GM18508 (cell line): ENCODE measurements around the gene RAMP2.

Source experiments
- ATAC-seq: cut with Tn5 transposase; IDR thresholded peaks from one replicate; pipeline ENCODE4 v1.9.1; 2021; ENCODE audit warnings: moderate number of reproducible peaks; ENCODE audit not compliant: insufficient read depth, unreplicated experiment

Gene RAMP2

DNA sequence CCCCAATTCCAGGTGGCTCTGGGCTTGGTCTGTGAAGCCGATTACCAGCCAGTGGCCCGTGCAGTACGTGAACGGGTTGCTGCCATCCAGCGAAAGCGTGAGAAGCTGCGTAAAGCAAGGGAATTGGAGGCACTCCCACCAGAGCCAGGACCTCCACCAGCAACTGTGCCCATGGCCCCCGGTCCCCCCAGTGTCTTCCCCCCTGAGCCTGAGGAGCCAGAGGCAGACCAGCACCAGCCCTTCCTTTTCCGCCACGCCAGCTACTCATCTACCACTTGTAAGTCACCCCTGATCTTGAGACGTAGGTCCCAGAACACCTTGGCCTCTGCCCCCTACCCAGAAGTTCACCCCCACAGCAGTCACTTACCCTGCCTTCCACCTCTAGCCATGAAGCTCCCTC, 26.2 kb downstream of the RAMP2 start:
- ATAC-seq = no peak

DNA sequence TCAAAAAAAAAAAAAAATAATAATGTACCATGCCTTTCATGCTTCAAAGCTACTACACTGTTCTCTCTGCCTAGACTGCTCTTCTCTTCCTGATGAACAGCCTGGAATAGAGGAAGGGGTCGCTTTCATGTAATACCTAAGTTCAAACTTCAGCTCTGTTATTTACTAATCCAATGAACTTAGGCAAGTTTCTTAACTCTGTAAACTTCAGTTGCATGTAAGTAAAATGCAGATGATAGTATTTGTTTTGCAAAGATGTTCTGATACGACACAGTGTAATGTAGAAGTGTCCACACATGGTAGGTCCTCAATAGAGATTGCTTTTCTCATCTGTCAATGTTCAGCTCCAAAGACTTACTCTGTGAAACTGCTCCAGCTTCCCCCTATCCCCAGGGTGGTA, 30.9 kb downstream of the RAMP2 start:
- ATAC-seq = no peak

DNA sequence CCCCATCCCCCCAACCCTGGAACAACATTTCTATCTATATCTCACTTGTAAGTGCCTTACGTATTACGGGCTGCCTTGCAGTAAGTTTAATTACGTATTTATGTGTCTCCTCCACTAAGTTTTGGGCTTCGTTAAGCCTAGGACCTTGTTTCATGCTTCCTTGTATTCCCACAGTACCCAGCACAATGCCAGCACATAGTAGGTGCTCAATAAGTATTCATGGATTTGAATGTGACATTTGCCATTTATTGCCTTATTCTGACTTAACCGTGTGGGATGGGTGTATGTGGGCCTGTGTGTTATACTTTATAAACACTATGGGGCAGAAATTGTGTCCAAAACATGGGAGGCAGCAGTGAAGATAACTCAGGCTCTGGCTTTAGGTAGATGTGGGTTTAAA, 31.5 kb downstream of the RAMP2 start:
- no peak for ATAC-seq

DNA sequence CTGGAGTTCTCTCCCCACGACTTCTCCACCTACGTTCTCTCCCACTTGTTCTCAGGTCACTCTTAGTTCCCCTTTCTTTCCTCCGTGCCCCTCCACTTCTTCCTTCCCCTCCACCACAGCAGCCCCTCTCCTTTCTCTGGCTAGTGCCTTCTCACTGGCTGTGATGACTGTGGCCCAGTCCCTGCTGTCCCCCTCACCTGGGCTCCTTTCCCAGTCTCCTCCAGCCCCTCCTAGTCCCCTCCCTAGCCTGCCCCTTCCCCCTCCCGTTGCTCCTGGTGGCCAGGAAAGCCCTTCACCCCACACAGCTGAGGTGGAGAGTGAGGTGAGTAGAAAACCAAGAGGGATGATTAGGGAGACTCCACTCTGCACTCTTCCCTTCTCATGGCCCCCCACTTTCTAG, 34.0 kb downstream of the RAMP2 start:
- no peak for ATAC-seq

DNA sequence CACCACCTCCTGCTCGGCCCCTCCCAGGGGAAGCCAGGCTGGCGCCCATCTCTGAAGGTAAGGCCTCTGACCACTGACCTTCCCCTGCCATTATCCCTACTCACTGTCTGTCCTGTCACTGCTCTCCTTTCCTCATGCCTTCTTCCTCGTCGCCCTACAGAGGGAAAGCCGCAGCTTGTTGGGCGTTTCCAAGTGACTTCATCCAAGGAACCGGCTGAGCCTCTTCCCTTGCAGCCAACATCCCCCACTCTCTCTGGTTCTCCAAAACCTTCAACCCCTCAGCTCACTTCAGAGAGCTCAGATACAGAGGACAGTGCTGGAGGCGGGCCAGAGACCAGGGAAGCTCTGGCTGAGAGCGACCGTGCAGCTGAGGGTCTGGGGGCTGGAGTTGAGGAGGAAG, 34.4 kb downstream of the RAMP2 start:
- no peak for ATAC-seq

DNA sequence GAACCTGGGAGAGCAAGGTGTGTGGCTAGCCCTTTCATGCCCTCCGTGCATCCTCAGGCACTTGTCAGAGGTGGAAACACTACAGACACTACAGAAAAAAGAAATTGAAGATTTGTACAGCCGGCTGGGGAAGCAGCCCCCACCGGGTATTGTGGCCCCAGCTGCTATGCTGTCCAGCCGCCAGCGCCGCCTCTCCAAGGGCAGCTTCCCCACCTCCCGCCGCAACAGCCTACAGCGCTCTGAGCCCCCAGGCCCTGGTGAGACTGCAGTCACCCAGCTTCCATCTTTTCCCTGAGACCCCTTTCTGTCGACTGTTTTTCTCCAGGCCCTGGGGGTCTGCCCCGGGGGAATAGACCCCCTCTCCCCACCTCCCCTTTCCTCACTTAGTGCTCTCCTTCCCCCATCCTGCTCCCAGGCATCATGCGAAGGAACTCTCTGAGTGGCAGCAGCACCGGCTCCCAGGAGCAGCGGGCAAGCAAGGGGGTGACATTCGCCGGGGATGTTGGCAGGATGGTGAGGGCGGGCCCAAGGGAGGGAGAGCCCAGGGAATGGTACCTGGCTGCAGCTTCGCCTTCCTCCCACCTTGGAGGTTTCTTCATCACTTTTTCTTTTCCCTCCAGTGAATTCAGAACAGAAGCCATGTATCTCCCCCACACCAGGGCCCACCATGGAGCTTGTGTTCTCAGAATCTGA, 35.2 kb downstream of the RAMP2 start:
- ATAC-seq = no peak

DNA sequence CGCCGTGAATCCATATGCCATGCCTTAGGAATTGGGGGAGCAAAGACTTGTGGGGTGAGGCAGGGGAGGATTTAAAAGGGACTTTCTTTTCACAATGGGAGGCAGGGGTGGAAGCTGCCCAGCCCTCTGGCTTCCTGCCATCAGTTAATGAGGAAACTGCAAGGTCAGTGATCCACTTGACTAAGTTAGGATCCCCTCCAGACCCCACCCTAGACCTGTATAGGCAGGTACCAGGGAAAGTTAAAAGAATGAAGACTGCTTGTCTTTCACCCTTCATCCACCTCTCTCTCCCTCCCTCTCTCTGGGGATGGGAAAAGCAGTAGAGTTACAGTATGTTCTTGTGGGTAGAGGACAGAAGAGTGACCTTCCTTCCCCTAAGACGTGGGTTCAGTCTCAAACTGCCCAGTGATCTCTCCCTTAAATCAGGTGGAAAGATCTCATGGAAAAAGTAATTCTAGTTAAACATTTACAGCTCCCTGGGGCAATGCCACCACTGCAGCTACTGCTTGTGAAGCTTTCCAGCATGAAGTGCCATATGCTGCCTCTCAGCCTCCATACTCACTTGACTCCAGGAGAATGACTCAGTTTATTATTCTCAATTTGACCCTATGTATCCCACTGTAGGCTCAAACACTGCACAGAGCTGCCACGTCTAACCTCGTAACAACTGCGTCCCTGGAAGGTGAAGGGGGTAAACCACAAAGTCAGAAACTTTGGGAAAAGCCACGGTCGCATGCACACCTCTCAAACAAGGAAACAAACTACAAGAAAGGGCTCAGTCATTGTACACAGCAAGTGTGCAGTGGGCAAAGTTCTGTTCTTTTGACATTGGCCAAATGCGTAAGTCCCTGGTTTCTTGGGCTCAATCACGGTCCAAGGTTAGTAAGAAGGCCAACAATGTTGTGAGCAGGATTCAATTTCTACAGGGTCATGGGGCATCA, 36.3 kb downstream of the RAMP2 start:
- no peak for ATAC-seq

DNA sequence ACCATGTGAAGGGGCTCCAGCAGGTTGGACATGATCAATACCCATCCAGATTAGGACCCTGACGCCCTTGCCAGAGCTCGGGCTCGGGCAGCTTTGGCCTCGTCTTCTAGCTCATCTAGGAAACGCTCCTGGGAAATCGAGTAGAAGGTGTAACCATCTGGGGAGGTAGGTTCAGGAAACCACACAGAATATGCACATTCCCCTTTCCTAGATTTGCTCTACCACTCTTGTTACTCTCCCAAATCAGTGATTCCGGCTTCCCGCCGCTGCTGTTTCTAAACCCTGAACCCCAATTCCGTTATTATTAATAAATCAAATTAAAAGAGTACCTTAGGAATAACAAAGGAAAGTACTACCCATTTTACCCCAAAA, 37.0 kb downstream of the RAMP2 start:
- ATAC-seq = no peak

DNA sequence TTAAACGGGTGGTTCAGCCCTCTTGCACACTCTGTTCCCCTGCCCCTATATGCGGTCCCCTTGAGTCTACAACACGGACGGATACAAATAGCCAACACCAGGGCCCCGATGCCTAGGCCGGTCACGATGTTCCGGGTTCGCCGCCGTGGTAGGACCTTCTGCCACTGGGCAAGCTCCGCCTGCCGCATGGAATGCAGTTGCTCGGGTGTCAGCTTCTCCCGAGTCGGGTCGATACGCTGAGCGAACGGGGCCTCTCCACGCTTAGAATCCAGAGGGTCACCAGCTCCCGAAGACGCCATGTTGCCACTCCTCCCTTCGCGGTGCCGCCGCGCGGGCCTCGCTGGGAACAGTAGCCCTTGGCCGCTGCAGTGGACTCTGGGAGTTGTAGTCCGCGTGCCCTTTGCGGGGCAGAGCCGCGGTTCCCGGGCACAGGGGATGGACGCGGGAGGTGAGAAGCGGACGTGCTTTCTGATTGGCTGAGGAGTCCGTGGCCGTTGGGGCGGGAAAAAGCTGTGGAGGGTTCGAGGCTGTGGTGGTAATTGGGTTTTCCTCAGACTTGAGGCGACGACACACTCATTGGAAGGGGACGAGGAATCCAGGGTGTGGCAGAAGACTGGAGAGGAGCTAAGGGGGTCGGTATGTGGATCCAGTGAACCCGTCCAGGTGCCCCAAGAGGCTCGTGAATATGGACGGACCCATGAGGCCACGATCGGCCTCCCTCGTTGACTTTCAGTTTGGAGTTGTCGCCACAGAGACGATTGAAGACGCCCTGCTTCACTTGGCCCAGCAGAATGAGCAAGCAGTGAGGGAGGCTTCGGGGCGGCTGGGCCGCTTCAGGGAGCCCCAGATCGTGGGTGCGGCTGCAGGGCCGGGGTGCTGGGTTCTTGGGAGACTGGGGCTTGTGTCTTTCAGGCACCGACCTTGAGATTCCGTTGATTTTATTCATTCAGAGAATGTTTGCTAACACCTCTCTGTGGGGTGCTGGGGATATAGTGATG, 37.7 kb downstream of the RAMP2 start, which contains the start of the genes CNTD1 and COA3:
Gene CNTD1, plus strand, starts transcription at position 479 of the 998 bp plus-strand sequence. Its CDS starts 207 bp downstream, at position 686.
Gene COA3, minus strand, starts transcription at position 322 of the 998 bp plus-strand sequence. Its CDS starts 23 bp downstream, at position 299.
- ATAC-seq = no peak

DNA sequence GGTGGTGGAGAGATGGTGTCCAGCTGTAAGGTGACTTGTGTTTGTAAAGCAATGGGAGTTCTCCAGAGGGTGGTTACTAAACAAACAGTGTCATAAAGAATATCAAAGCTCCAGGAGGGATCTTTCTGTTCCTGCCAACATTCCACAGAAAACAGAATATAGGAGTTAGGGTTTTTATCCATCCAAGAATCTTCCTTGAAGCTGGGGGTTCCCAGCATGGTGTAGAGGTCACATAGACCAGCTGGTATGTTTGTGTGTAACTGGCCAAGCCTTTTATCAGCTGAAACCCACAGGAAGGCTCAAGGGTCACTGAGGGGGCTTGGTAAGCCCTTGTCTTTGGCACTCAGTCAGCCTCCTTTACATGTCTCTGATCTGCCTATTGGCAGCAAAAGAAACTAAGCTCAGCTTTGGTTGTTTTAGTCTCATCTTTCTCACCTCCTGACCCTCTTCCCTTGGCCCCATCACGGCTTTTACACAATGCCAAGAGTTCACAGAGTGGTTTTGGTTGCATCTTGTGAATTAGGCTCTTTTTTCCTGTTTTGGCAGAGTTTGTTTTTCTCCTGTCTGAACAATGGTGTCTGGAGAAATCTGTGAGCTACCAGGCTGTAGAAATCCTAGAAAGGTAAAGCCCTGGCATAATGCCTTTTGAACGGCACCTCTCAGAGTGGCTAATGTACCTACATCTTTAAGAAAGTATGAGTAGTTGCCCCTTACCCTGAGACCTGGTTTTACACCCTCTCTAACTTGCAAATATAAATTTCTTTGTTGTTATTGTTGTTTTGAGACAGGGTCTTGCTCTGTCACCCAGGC, 42.3 kb downstream of the RAMP2 start:
- no peak for ATAC-seq

DNA sequence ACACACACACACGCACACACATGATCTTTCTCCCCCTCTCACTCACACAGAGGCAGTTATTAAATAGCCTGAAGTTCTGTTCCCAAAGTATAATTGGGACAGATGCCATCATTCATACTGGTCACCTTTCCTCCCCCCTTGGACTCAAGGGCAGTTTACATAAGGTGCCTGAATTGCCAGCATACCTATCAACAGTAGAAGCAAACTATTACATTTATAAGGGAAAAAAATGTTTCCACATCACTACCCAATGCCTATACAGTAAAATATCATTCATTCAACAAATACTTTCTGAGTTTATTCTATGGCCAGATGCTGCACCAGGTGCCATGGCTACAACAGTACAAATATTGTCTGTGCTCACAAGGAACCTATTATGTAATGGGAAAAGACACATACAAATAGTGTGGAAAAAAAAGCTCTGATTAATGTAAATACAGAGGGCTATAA, 43.9 kb downstream of the RAMP2 start:
- ATAC-seq = no peak

DNA sequence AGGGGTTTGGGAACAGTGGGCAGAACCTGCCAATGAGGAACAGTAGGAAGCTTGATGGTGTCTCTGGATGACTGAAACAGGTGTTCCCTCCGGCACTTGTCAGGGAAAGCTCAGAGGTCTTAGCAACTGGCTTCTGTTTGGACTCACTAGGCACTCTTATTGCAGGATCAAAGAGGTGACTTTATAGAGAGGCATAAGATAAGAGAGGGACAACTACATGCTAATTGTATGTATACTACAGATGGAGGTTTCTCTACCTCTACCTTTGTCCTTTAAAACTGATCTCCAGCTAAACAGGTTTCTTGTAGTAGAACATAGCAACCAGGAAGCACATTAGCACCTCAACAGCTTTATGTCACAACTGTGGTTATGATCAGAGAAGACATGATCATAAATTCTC, 45.2 kb downstream of the RAMP2 start:
- no peak for ATAC-seq

DNA sequence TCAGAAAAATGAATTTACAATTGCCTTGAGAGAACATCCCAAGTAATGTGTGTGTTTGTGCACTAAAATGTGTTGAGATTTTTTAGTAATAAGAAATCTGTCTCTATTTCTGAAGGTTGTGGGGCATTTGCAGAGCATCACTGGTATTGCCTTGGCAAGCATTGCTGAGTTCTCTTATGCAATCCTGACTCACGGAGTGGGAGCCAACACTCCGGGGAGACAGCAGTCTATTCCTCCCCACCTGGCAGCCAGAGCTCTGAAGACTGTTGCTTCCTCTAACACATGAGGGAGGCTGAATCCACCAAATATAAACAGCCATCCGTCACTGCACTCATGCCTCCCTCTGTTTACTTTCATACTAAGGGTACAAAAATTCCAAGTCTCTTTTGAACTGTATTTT, 48.2 kb downstream of the RAMP2 start:
- no peak for ATAC-seq
